ENCODE results near the gene VSTM4. TPM values are rescaled to one million over a fixed set of nuclear protein-coding genes. Genes with fewer than 3 reads are reported as not detected.

VSTM4 gene
- total RNA-seq, 1 experiment from 2014 or later = not detected

- H3K9me3 ChIP-seq (ENCODE audit: insufficient read depth, low read depth) = no peaks in the 10 kb centered on the region
- no TSS peak for BruUV-seq (replicated peaks)
- CTCF ChIA-PET = no interaction called here
- no peak overlapping the region for H3K4me3 ChIP-seq
- intact Hi-C loops (cut with micrococcal nuclease; ENCODE audit: unreplicated experiment) = no loop called here
- no peaks in the 10 kb centered on the region for H3K9me2 ChIP-seq (ENCODE audit: insufficient read depth)
- no peak overlapping the region for H3K4me2 ChIP-seq
- H3F3A ChIP-seq (ENCODE audit: insufficient read depth, low read depth) = no peaks in the 10 kb centered on the region
- no peaks in the 10 kb centered on the region for H4K20me1 ChIP-seq (ENCODE audit: insufficient read depth)
- no peaks in the 10 kb centered on the region for H3K79me2 ChIP-seq (ENCODE audit: low read depth)
- POLR2A ChIA-PET (ENCODE audit: unreplicated experiment) = no interaction called here
- H3K27me3 ChIP-seq (ENCODE audit: insufficient read depth, low read depth) = peaks cover 49% of the 10 kb centered on the region
- H3K4me1 ChIP-seq (replicated peaks; ENCODE audit: insufficient read depth) = no peaks in the 10 kb centered on the region
- H3K27ac ChIP-seq = no peak overlapping the region
- no peak overlapping the region for H2AFZ ChIP-seq
- no peak for DNase-seq
- no peaks in the 10 kb centered on the region for H3K36me3 ChIP-seq (ENCODE audit: low read depth)
- TF ChIP-seq EZH2 (IDR thresholded peaks at IDR 0.05; ENCODE audit: low read depth) (no peak), CTCF (conservative IDR thresholded peaks at IDR 0.05) (no peak)
Observed at GRCh38 chr10:49008505-49009198, 106.7 kb downstream of the VSTM4 start.

- Histone ChIP-seq H3K27ac (no peak overlapping the region), H3K36me3 (ENCODE audit: low read depth) (no peaks in the 10 kb centered on the region), H3F3A (ENCODE audit: insufficient read depth, low read depth) (no peaks in the 10 kb centered on the region), H4K20me1 (ENCODE audit: insufficient read depth) (no peaks in the 10 kb centered on the region), H2AFZ (no peak overlapping the region), H3K4me3 (no peak overlapping the region), H3K79me2 (ENCODE audit: low read depth) (no peaks in the 10 kb centered on the region), H3K27me3 (ENCODE audit: insufficient read depth, low read depth) (peaks cover 45% of the 10 kb centered on the region), H3K4me1 (replicated peaks; ENCODE audit: insufficient read depth) (no peaks in the 10 kb centered on the region), H3K9me2 (ENCODE audit: insufficient read depth) (no peaks in the 10 kb centered on the region), H3K9me3 (ENCODE audit: insufficient read depth, low read depth) (no peaks in the 10 kb centered on the region), H3K4me2 (no peak overlapping the region)
- TF ChIP-seq EZH2 (IDR thresholded peaks at IDR 0.05; ENCODE audit: low read depth) = no peak
- no peak for TF ChIP-seq CTCF (conservative IDR thresholded peaks at IDR 0.05)
- DNase-seq = no peak
- BruUV-seq (replicated peaks) = no TSS peak
- intact Hi-C loops (cut with micrococcal nuclease; ENCODE audit: unreplicated experiment) = no loop called here
- POLR2A ChIA-PET (ENCODE audit: unreplicated experiment) = no interaction called here
- CTCF ChIA-PET = no interaction called here
Observed at GRCh38 chr10:49008091-49008490, 107.2 kb downstream of the VSTM4 start.

GRCh38 chr10:49007129-49007528 is 108.2 kb downstream of the VSTM4 start:
- no peaks in the 10 kb centered on the region for H3F3A ChIP-seq (ENCODE audit: insufficient read depth, low read depth)
- no peaks in the 10 kb centered on the region for H3K79me2 ChIP-seq (ENCODE audit: low read depth)
- DNase-seq = no peak
- TF ChIP-seq CTCF (conservative IDR thresholded peaks at IDR 0.05) (no peak), EZH2 (IDR thresholded peaks at IDR 0.05; ENCODE audit: low read depth) (no peak)
- BruUV-seq (replicated peaks) = no TSS peak
- H3K27me3 ChIP-seq (ENCODE audit: insufficient read depth, low read depth) = peaks cover 43% of the 10 kb centered on the region
- H3K27ac ChIP-seq = no peak overlapping the region
- no peaks in the 10 kb centered on the region for H4K20me1 ChIP-seq (ENCODE audit: insufficient read depth)
- H3K4me1 ChIP-seq (replicated peaks; ENCODE audit: insufficient read depth) = no peaks in the 10 kb centered on the region
- no peak overlapping the region for H2AFZ ChIP-seq
- H3K4me2 ChIP-seq = no peak overlapping the region
- no peaks in the 10 kb centered on the region for H3K9me3 ChIP-seq (ENCODE audit: insufficient read depth, low read depth)
- no peaks in the 10 kb centered on the region for H3K9me2 ChIP-seq (ENCODE audit: insufficient read depth)
- intact Hi-C loops (cut with micrococcal nuclease; ENCODE audit: unreplicated experiment) = no loop called here
- H3K4me3 ChIP-seq = no peak overlapping the region
- ChIA-PET CTCF (no interaction called here), POLR2A (ENCODE audit: unreplicated experiment) (no interaction called here)
- no peaks in the 10 kb centered on the region for H3K36me3 ChIP-seq (ENCODE audit: low read depth)

All from PC-9 (cell line).